ENCODE data around the gene PTPRN2.
"Not testable (repeated sequence)": the region's sequence is repeated elsewhere in the genome, so short reads cannot be mapped to it uniquely, and the experiment has no call there.

Gene PTPRN2

DNA sequence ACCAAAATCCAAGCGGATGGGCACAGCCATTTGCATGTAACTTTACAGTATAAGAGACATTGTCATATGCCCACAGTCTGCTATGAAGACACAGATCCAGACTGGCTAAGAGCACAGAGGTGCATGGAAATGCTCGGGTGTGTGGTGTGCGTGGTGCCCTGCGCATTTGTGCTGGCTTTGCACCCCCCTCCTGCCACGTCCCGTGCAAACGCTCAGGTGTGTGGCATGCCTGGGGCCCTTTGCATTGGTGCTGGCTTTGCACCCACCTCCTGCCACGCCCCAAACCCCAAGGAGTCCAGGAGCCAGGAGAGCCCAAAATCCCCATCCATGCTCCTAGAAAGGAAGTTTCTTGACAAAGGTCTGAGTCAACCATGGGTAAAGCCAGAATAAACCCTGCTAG, 306.2 kb downstream of the PTPRN2 start:
- in situ Hi-C loops (cut with HindIII; ENCODE audit: low pct_ligation_motif_present, low pct_unique_long_range_greater_than_20kb, low sequenced_read_pairs): no loop called here
- DNase-seq: no peak

DNA sequence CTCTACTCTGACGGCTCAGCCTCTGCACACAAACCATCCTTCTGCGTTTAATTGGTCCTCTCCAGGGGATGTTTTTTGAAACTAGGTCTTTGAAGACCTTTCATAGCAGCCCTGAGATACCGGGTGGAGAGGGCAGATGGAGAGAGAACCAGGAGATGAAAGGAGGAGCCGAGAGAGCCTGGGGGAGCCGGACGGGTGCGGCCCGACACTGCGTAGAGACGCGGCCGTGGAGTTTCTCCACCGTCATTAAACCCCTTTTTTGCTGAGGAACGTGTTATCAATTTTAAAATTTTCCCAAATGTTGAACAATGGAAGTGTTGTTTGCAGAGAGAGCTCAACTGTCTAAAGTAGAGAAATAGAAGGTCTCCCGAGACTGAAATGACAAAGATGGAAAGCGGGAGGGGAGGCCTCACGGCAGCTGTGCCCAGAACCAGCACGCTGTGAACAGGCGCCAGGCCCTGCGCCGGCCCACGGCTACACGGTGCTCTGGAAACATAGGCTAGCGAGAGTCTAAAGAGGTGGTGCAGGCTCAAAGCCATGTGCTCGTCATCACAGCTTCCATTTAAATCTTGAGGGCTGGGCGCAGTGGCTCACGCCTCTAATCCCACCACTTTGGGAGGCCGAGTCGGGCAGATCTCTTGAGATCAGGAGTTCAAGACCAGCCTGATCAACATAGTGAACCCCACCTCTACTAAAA, 307.0 kb downstream of the PTPRN2 start:
- no peak for DNase-seq
- in situ Hi-C loops (cut with HindIII; ENCODE audit: low pct_ligation_motif_present, low pct_unique_long_range_greater_than_20kb, low sequenced_read_pairs): no loop called here

DNA sequence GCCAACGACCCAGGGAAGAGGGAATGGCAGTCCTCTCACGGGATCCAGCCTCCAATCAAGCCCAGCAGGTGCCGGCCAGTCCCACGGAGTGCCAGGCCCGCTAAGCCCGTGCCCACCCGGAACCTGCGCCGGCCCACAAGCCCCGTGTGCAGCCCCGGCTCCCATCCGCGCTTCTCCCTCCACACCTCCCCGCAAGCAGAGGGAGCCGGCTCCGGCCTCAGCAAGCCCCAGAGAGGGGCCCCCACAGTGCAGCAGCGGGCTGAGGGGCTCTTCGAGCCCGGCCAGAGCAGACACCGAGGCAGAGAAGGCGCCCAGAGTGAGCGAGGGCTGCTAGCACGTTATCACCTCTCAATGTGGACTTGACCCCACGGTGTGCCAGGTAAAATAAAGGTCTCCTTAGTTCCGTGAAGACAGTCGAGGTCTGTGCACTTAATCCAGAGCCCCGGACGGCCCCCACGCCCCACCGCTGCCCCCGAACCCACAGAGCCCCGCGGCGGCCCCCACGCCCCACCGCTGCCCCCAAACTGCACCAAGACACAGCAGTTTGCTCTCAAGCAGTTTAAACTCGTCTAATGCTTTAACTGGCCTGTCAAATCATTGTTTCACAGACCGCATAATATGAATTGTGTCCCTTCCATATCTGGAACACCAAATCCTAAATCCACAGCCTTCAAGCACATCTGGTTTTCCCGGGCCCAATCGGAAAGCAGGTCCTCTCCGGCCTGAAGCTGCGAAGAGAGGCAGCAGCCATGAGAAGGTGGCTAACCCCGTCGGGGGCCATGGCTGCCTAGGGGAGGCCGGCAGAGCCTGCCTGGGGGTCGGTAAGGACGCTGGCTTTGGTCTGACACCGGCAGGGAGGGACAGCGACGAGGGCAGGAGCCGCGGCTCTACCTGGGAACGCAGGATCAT, 307.8 kb downstream of the PTPRN2 start:
- no peak for DNase-seq
- in situ Hi-C loops (cut with HindIII; ENCODE audit: low pct_ligation_motif_present, low pct_unique_long_range_greater_than_20kb, low sequenced_read_pairs): no loop called here

DNA sequence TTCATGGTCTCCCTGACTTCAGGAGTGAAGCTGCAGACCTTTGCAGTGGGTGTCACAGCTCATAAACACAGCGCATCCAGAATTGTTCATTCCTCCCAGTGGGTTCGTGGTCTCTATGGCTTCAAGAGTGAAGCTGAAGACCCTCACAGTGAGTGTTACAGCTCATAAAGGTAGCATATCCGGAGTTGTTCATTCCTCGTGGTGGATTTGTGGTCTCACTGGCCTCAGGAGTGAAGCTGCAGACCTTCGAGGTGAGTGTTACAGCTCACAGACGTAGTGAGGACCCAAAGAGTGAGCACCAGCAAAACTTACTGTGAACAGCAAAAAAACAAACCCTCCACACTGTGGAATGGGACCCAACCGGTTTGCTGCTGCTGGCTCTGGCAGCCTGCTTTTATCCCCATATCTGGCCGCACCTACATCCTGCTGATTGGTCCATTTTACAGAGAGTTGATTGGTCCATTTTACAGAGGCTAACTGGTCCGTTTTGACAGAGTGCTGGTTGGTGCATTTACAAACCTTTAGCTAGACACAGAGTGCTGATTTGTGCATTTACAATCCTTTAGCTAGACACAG, 308.8 kb downstream of the PTPRN2 start:
- in situ Hi-C loops (cut with HindIII; ENCODE audit: low pct_ligation_motif_present, low pct_unique_long_range_greater_than_20kb, low sequenced_read_pairs): no loop called here

DNA sequence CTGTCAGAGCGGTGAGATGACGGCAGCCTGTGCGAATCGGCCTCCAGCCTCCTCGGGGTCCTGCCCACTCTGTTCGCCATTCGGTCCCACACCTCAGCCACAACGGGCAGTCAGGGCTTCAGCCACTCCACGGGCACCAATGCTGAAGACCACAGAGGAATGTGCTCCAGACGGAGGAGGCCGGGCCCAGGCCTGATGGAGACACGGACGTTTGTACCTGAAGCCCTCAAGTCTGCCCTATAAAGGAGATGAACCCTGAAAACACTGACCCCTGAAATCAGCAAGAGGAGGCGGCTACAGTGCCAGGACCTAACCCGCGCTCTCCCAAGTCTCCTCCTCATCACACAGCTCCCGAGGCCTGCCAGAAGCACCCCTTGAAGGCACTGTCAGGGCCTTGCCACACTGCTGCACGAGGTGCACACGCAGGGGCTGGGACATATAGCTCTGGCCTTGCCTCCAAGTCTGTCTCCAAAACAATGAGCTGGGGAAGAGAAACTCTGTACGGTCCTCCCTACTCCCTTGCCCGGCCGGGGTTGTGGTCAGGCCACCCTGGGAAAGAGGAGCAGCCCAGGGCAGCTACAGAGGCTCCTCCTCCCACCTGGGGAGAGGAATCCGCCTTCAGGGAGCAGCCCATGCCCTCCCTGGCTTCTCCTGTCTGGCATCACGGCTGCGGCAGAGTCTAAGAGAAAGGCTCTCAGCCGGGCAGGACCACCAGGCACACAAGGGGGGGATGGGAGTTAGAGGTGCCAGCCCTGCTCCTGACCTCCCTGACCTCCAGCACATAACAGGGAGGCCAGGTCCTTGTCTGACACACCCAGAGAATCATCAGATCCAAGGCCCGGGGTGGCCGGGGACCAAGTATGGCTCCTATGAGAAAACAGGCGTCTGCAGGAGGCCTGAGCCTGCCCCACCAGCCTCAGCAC, 310.1 kb downstream of the PTPRN2 start:
- DNase-seq: no peak
- in situ Hi-C loops (cut with HindIII; ENCODE audit: low pct_ligation_motif_present, low pct_unique_long_range_greater_than_20kb, low sequenced_read_pairs): no loop called here

More for the DNA sequence above, 308.8 kb downstream of the PTPRN2 start:
- no peak for DNase-seq

DNA sequence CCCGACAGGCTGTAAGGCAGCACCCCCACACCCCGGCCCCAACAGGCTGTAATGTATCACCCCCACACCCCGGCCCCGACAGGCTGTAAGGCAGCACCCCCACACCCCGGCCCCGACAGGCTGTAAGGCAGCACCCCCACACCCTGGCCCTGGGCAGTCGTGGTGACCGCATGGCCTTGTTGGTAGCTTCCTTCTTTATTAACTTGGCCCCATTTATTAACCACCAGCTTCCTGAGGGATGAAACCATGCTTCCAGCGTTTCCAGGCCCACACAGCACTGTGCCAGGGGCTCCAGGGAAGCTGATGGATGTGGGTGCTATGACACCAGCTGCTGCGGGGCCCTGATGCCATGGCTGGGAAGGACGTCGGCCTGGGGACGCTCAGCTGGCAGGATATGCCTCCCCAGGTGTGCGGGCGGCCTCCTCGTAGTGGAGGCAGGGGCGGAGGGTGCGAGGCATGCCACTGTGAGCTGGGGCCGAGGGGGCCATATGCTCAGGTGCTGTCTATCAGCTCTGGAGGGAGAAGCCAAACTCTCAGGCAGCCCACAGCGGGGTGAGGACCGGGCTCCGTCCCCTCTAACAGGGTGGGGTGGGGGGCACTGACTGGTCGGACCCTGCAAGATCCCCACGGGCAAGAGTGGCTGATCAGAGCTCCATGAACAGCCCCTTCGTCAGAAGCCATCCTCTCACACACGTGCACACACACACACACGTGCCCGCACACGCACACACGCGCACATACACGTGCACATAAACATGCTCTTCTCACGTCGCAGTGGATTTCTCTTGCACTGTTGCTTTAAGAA, 311.0 kb downstream of the PTPRN2 start:
- DNase-seq: no peak
- in situ Hi-C loops (cut with HindIII; ENCODE audit: low pct_ligation_motif_present, low pct_unique_long_range_greater_than_20kb, low sequenced_read_pairs): no loop called here

DNA sequence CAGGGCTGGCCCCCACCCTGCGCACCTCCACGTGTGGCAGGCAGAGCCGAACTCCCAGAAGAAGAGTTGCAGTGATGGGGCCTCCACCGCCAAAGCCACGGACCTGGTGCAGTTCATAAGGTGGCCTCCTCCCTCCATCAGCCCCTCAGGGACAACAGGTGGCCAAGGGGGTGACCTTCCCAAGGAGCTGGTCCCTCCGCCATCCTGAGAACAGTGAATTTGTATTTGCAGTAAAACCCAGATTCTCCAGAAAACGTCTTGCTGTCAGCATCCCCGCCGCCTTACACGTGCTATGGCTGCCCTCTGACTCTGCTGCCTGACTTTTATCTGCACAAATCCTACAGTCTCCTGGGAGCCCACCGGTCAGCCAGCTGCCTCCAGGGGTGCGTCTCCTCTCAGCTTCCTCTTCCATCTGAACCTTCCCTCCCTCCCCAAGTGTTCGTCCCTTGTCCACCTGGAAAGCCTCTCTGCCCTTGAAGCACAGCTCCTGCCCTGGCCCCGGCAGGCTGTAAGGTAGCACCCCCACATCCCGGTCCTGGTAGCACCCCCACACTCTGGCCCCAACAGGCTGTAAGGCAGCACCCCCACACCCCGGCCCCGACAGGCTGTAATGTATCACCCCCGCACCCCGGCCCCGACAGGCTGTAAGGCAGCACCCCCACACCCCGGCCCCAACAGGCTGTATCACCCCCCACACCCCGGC, 311.8 kb downstream of the PTPRN2 start:
- in situ Hi-C loops (cut with HindIII; ENCODE audit: low pct_ligation_motif_present, low pct_unique_long_range_greater_than_20kb, low sequenced_read_pairs): no loop called here
- no peak for DNase-seq

DNA sequence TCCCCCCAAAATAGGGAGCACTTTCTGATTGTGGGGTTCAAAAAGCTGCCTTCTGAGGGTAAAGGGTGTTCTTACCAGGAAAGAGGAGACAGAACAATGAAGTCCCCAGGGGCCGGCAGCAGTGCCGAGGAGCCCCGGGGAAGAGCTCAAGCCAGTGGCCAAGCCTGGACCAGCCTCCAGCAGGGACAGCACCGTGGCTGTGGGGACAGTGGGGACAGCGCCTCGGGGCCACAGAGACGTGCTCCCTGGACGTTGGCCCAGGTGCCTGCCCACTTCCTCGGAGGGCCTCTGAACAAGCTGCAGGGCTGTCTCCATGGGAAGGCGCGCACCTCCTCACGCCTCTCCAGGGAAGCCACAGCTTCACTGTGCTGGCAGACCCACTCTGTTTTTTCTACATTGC, 312.6 kb downstream of the PTPRN2 start:
- in situ Hi-C loops (cut with HindIII; ENCODE audit: low pct_ligation_motif_present, low pct_unique_long_range_greater_than_20kb, low sequenced_read_pairs): no loop called here
- no peak for DNase-seq

DNA sequence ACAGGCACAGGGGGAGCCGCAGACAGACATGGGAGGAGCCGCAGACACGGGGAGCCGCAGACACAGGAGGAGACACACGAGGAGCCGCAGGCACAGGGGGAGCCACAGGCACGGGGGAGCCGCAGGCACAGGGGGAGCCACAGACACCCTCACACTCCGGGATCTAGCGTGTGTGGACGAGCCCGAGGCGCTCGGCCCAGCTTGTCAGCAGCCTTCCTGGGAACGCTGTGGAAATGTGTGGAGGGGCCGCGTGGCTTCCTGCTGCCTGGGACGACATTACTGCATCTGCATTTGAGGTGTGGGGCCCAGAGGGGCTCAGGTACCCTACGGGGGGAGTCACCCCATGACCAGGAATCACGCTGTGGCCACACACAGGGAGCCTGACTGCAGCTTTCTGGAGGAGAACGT, 313.2 kb downstream of the PTPRN2 start:
- no peak for DNase-seq
- in situ Hi-C loops (cut with HindIII; ENCODE audit: low pct_ligation_motif_present, low pct_unique_long_range_greater_than_20kb, low sequenced_read_pairs): no loop called here

DNA sequence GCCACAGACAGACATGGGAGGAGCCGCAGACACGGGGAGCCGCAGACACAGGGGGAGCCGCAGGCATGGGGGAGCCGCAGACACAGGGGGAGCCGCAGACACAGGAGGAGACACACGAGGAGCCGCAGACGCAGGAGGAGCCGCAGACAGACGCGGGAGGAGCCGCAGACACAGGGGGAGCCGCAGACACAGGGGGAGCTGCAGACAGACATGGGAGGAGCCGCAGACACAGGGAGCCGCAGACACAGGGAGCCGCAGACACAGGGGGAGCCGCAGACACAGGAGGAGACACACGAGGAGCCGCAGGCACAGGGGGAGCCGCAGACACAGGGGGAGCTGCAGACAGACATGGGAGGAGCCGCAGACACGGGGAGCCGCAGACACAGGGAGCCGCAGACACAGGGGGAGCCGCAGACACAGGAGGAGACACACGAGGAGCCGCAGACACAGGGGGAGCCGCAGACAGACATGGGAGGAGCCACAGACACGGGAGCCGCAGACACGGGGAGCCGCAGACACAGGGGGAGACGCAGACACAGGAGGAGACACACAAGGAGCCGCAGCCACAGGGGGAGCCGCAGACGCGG, 313.8 kb downstream of the PTPRN2 start:
- in situ Hi-C loops (cut with HindIII; ENCODE audit: low pct_ligation_motif_present, low pct_unique_long_range_greater_than_20kb, low sequenced_read_pairs); DNase-seq: not testable (repeated sequence)

DNA sequence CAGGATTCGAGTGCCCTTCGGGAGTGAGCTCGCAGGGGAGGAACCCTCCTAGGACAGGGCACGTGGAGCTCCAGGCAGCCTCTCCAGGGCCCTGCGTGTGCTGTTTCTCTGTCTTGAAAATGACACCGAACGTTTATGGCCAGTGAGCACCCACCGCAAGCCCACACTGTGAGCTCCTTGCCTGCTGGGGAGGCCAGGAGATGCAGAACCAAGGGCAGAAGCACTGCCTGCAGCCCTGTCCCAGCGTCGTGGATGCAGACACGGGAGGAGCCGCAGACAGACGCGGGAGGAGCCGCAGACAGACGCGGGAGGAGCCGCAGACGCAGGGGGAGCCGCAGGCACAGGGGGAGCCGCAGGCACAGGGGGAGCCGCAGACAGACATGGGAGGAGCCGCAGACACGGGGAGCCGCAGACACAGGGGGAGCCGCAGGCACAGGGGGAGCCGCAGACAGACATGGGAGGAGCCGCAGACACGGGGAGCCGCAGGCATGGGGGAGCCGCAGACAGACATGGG, 314.4 kb downstream of the PTPRN2 start:
- no peak for DNase-seq
- in situ Hi-C loops (cut with HindIII; ENCODE audit: low pct_ligation_motif_present, low pct_unique_long_range_greater_than_20kb, low sequenced_read_pairs): no loop called here

DNA sequence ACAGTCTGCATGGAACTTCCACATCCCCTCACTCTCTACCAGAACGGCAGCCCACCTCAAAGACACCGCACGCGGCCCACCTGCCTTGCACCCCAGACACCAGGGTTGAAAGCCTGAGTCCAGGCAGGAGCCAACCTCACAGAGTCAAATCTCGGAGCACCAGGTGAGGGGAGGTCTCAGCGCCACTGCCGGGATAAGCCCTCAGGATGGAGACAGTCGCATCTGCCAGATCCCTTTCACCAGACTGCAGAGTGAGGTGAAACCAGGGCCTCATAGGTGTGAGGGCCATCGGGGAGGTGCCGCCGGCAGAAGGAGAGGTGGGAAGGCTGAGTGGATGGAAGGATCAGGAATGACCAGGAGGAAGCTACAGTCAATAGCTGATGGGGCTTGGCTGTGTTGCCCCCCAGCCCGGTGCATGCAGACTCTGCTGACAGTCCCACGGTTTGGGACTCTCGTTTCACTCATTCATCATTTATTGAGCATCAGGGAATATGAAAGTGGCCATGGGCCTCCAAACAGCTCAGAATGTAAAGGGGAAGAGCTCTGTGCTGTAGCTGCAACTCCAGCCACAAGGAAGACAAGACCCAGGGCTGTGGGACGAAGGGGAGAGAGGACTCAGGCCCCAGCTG, 315.0 kb downstream of the PTPRN2 start:
- no peak for DNase-seq
- in situ Hi-C loops (cut with HindIII; ENCODE audit: low pct_ligation_motif_present, low pct_unique_long_range_greater_than_20kb, low sequenced_read_pairs): no loop called here

DNA sequence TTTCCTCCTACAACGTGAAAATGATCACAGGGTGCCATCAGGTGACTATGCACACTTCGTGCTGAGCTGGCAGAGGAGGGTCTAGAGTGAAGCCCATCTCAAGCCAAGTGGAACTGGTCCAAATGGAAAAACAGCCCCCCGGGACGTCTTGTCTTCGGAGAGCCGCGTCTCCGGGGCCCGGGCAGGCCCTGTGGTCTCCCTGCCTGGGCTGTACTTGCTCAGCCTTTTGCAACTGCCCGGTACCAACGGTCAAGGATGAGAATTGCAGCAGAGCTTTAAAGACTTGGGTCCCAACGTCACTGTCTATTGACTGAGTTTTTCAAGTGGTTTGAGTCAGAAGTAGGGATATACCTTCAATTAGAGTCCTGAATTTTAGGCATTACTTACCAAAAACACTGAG, 315.5 kb downstream of the PTPRN2 start:
- in situ Hi-C loops (cut with HindIII; ENCODE audit: low pct_ligation_motif_present, low pct_unique_long_range_greater_than_20kb, low sequenced_read_pairs): no loop called here
- no peak for DNase-seq

DNA sequence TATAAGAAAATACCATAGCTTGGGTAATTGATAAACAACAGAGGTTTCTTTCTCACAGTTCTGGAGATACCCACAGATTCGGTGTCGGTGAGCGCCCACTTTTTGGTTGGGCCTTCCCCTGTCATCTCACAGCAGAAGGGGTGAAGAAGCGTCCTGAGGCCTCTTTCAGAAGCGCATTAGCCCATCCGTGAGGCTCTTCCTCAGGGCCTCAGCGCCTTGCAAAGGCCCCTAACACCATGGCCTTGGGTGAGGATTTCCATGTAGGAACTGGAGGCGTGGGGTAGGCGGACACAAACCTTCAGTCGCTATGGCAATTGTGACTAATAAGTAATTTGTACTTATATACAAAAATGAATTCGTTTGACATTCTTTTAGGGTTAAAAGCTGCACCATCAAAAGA, 316.0 kb downstream of the PTPRN2 start:
- in situ Hi-C loops (cut with HindIII; ENCODE audit: low pct_ligation_motif_present, low pct_unique_long_range_greater_than_20kb, low sequenced_read_pairs): no loop called here
- no peak for DNase-seq

DNA sequence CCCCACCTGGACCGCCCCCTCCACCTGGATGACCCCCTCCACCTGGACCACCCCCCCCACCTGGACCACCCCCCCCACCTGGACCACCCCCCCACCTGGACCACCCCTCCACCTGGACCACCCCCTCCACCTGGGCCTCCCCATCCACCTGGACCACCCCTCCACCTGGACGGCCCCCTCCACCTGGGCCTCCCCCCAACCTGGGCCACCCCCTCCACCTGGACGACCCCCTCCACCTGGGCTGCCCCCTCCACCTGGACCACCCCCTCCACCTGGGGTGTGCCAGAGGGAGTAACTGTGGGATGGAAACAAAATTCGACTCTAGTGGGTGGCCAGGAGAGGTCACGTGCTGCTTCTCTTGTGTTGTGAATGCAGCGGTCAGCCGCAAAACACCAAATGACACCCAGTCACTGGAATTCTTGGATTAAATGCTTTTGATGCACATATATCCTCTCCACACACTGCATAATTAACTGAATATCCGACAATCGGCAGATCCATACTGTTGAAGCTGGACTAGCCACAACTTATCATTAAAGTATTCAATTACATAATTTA, 316.7 kb downstream of the PTPRN2 start:
- DNase-seq: no peak
- in situ Hi-C loops (cut with HindIII; ENCODE audit: low pct_ligation_motif_present, low pct_unique_long_range_greater_than_20kb, low sequenced_read_pairs): no loop called here

DNA sequence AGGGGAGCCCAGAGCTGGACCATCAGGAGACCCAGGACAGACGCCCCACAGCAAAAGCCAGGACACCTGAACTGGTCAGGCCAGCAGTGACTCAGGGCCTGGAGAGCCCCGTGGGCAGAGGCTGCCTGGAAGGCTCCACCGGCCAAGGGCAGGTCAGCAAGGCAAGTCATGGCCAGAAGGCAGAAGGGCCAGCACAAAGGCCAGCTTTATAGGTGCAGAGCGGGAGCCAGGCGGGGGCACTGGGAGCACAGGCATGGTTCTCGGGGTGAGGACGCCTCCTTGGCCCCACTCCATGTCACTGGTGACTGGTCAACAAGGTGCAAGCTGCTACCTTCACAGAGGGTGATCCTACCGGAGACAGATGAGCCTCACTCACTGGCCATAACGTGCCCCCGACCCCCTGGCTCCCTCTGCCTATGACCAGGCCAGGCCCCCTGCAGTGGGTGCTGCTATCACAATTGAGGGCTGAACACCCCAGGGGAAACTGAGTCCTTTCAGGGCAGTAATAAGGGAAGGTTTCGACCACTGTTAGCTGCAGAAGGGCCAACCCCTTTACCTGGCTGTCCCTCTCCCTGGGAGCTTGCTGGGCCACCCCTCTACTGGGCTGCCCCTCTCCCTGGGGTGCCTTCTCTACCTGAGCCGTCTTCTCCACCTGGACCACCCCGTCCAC, 317.4 kb downstream of the PTPRN2 start:
- in situ Hi-C loops (cut with HindIII; ENCODE audit: low pct_ligation_motif_present, low pct_unique_long_range_greater_than_20kb, low sequenced_read_pairs): no loop called here

More for the DNA sequence above, 317.4 kb downstream of the PTPRN2 start:
- DNase-seq: no peak

Measured in ACHN (cell line).